DOHH2 (cell line): ENCODE results near the gene MARK4.
"Not testable (repeated sequence)": the region's sequence is repeated elsewhere in the genome, so short reads cannot be mapped to it uniquely, and the experiment has no call there.

Experiments used
- H3F3A ChIP-seq: fragments of 200-600 bp; sonication (generic), shearing (Covaris generic); 2 replicates; pipeline ENCODE4 v1.6.0; 2016; ENCODE audit warnings: antibody characterized with exemption, mild to moderate bottlenecking; ENCODE audit not compliant: control insufficient read depth, insufficient read depth
- H3K27ac ChIP-seq: fragments of 200-600 bp; sonication (generic); 2 replicates; pipeline ENCODE4 v1.5.1; 2014; ENCODE audit warnings: low read depth, mild to moderate bottlenecking, low read length, moderate library complexity
- H3K27me3 ChIP-seq: fragments of 200-600 bp; sonication (generic); 2 replicates; pipeline ENCODE4 v1.6.1; 2014; ENCODE audit warnings: mild to moderate bottlenecking, low read length, mixed read lengths; ENCODE audit not compliant: control insufficient read depth
- H3K36me3 ChIP-seq: fragments of 200-600 bp; sonication (generic); 2 replicates; pipeline ENCODE4 v1.6.1; 2014; ENCODE audit warnings: mild to moderate bottlenecking, low read length, moderate library complexity, mixed read lengths; ENCODE audit not compliant: control insufficient read depth
- H3K4me1 ChIP-seq: fragments of 200-600 bp; sonication (generic); 2 replicates; pipeline ENCODE4 v1.6.1; 2014; ENCODE audit warnings: mild to moderate bottlenecking, low read length, mixed read lengths; ENCODE audit not compliant: control insufficient read depth
- H3K4me2 ChIP-seq: fragments of 200-600 bp; sonication (generic); 2 replicates; pipeline ENCODE4 v1.6.0; 2014; ENCODE audit warnings: mild to moderate bottlenecking, low read length, moderate library complexity
- H3K4me3 ChIP-seq: fragments of 200-600 bp; sonication (generic); 2 replicates; pipeline ENCODE4 v1.5.1; 2014; ENCODE audit warnings: mild to moderate bottlenecking, low read length, mixed read lengths
- H3K79me2 ChIP-seq: fragments of 200-600 bp; sonication (generic); 2 replicates; pipeline ENCODE4 v1.6.1; 2014; ENCODE audit warnings: mild to moderate bottlenecking, low read length, mixed read lengths; ENCODE audit not compliant: control insufficient read depth
- H3K9me2 ChIP-seq: fragments of 200-600 bp; sonication (generic); replicated peaks from 2 replicates; pipeline ENCODE4 v1.6.1; 2014; ENCODE audit warnings: mild to moderate bottlenecking, low read length, mixed read lengths; ENCODE audit not compliant: control insufficient read depth
- H3K9me3 ChIP-seq: fragments of 200-600 bp; sonication (generic); 2 replicates; pipeline ENCODE4 v1.6.1; 2014; ENCODE audit warnings: antibody characterized with exemption, low read length, mixed read lengths; ENCODE audit not compliant: control insufficient read depth, insufficient read depth
- H4K20me1 ChIP-seq: fragments of 200-600 bp; sonication (generic); 2 replicates; pipeline ENCODE4 v1.6.0; 2014; ENCODE audit warnings: low read depth, mild to moderate bottlenecking, antibody characterized with exemption, low read length, moderate library complexity; ENCODE audit not compliant: control insufficient read depth, insufficient read depth
- EZH2phosphoT487 ChIP-seq: fragments of 200-600 bp; sonication (generic); IDR thresholded peaks from 2 replicates; pipeline ENCODE4 v1.6.1; 2017; ENCODE audit warnings: borderline replicate concordance, mild to moderate bottlenecking, antibody characterized with exemption, low read length, moderate library complexity, mixed read lengths
- TF ChIP-seq, protein P1 (sequence below): fragments of 200-600 bp; sonication (generic); IDR thresholded peaks from one replicate; pipeline ENCODE4 v1.5.1; 2014; ENCODE audit warnings: antibody characterized with exemption, mild to moderate bottlenecking, low read depth, low read length; ENCODE audit not compliant: poor library complexity, severe bottlenecking

MARK4 gene

DNA sequence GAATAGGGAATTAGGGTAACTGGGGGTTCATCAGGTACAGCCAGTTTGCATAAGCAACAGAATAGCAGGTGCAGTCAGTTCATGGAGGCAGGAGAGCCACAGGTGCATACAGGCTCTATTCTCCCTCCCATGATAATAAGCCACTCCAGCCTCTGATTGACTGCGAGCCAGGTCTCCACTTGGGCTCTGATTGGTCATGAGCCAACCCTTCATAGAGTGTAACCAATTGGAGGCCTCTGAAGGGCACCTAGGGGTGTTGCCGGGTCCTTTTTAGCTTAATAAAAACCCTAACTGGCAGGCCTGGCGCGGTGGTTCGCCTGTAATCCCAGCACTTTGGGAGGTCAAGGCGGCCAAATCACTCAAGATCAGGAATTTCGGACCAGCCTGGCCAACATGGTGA lies 80.3 kb downstream of the MARK4 start:
- H3K27me3 ChIP-seq: no peaks in the 10 kb centered on the region
- H3K27ac ChIP-seq: no peak overlapping the region
- H3K4me2 ChIP-seq: no peak overlapping the region
- H3K9me3 ChIP-seq: no peaks in the 10 kb centered on the region
- no peak for TF ChIP-seq EZH2phosphoT487
- TF ChIP-seq, protein P1, sequence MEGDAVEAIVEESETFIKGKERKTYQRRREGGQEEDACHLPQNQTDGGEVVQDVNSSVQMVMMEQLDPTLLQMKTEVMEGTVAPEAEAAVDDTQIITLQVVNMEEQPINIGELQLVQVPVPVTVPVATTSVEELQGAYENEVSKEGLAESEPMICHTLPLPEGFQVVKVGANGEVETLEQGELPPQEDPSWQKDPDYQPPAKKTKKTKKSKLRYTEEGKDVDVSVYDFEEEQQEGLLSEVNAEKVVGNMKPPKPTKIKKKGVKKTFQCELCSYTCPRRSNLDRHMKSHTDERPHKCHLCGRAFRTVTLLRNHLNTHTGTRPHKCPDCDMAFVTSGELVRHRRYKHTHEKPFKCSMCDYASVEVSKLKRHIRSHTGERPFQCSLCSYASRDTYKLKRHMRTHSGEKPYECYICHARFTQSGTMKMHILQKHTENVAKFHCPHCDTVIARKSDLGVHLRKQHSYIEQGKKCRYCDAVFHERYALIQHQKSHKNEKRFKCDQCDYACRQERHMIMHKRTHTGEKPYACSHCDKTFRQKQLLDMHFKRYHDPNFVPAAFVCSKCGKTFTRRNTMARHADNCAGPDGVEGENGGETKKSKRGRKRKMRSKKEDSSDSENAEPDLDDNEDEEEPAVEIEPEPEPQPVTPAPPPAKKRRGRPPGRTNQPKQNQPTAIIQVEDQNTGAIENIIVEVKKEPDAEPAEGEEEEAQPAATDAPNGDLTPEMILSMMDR: no peak
- H3K9me2 ChIP-seq: no peaks in the 10 kb centered on the region
- H3F3A ChIP-seq: no peaks in the 10 kb centered on the region; the same call in 1 of the 2 replicates
- no peak overlapping the region for H3K4me3 ChIP-seq
- H4K20me1 ChIP-seq: no peaks in the 10 kb centered on the region
- peaks cover 2% of the 10 kb centered on the region for H3K4me1 ChIP-seq
- H3K36me3 ChIP-seq: no peaks in the 10 kb centered on the region
- H3K79me2 ChIP-seq: no peaks in the 10 kb centered on the region

DNA sequence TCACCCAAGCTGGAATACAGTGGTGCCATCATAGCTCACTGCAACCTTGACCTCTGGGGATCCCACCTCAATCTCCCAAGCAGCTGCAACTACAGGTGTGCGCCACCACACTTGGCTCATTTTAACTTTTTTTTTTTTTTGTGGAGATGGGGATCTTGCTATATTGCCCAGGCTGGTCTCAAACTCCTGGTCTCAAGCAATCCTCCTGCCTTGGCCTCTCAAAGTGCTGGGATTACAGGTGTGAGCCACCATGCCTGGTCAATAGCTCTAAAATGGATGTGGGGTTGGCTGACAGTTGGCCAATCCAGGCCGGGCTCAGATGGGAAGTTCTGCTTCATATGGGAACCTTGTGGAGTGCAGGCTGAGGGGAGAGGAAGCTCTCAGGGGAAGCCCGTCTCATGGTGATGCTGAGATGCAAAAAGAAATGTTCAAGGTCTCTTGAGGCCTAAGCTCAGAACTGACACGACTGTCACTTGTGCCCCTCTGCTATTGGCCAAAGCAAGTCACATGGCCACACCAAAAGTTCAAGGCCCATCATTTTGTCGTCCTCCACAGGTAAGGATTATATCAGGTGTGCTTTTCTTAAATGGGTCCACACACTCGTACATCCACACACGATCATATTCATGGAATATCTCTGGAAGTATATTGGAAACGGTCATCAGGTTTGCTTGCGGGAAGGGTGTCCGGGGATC lies 82.7 kb downstream of the MARK4 start:
- peaks cover 3% of the 10 kb centered on the region; the same call in 1 of the 2 replicates for H3K4me1 ChIP-seq
- H3K9me3 ChIP-seq: no peaks in the 10 kb centered on the region
- H3K4me3 ChIP-seq: no peak overlapping the region
- H3K9me2 ChIP-seq: no peaks in the 10 kb centered on the region
- no peaks in the 10 kb centered on the region; the same call in 1 of the 2 replicates for H3F3A ChIP-seq
- H3K27me3 ChIP-seq: peaks cover 4% of the 10 kb centered on the region; the same call in 1 of the 2 replicates
- H3K36me3 ChIP-seq: no peaks in the 10 kb centered on the region
- TF ChIP-seq, protein P1: no peak
- no peak for TF ChIP-seq EZH2phosphoT487
- no peaks in the 10 kb centered on the region for H3K79me2 ChIP-seq
- no peak overlapping the region for H3K27ac ChIP-seq
- H4K20me1 ChIP-seq: no peaks in the 10 kb centered on the region
- H3K4me2 ChIP-seq: no peak overlapping the region

DNA sequence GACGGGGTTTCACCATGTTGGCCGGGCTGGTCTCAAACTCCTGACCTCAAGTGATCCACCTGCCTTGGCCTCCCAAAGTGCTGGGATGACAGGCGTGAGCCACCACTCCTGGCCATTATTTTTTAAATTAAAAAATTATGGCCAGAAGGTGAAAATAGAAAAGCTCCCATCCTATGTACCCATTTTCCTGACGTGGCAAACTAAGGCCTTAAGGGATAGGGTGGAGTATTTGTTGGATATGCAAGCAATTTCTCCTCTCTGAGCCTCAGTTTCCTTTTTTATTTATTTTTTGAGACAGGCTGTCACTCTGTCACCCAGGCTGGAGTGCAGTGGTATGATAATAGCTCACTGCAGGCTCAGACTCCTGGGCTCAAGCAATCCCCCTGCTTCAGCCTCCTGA lies 83.8 kb downstream of the MARK4 start:
- H3F3A ChIP-seq, H3K79me2 ChIP-seq, H3K27me3 ChIP-seq, H3K36me3 ChIP-seq, H3K4me2 ChIP-seq, H4K20me1 ChIP-seq, H3K4me3 ChIP-seq, H3K4me1 ChIP-seq, H3K9me3 ChIP-seq, H3K27ac ChIP-seq, H3K9me2 ChIP-seq: not testable (repeated sequence)

DNA sequence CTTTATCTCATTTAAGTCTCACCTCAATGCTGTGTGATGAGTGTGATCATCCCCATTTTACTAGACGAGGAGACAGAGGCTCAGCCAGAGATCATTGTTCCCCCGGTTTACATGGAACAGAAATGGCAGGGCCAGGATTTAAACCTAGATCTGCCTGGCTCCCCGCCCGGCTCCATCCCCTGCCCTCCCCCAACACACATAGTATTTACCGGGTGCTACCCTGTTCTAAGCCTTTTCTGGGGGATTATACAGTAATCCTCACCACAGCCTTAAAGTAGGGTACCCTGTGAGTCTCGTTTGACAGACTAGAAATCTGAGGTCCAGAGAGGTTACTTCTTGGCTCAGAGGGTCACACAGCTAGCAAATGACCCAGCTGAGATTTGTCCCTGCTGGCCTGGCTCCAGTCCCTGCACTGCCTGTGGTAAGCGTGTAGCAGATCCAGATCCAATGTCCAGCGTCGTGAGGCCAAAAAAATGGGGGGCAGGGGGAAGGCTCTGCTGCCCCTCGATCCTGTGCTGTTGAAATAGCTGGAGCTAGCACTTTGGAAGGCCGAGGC lies 85.7 kb downstream of the MARK4 start:
- H3K27me3 ChIP-seq: peaks cover 4% of the 10 kb centered on the region; the same call in 1 of the 2 replicates
- TF ChIP-seq EZH2phosphoT487: no peak
- TF ChIP-seq, protein P1: no peak
- H3F3A ChIP-seq: no peaks in the 10 kb centered on the region; the same call in 1 of the 2 replicates
- no peak overlapping the region for H3K27ac ChIP-seq
- H3K4me2 ChIP-seq: no peak overlapping the region
- H3K9me3 ChIP-seq: no peaks in the 10 kb centered on the region
- peaks cover 8% of the 10 kb centered on the region for H3K4me1 ChIP-seq
- H3K79me2 ChIP-seq: no peaks in the 10 kb centered on the region
- H3K4me3 ChIP-seq: no peak overlapping the region
- no peaks in the 10 kb centered on the region for H3K9me2 ChIP-seq
- no peaks in the 10 kb centered on the region for H3K36me3 ChIP-seq
- H4K20me1 ChIP-seq: no peaks in the 10 kb centered on the region
